ENCODE results near the gene B3GNT3.

Gene B3GNT3

GRCh38 chr19:17841810-17842662, 47.1 kb downstream of the B3GNT3 start:
- peak overlapping the region; percentile 75 for H3K27ac ChIP-seq

GRCh38 chr19:17842663-17843291, 47.8 kb downstream of the B3GNT3 start:
- peak overlapping the region; percentile 75 for H3K27ac ChIP-seq
- TF ChIP-seq CTCF (conservative IDR thresholded peaks at IDR 0.05) = no peak

More at GRCh38 chr19:17841810-17842662, 47.1 kb downstream of the B3GNT3 start:
- no peak for TF ChIP-seq CTCF (conservative IDR thresholded peaks at IDR 0.05)

GRCh38 chr19:17843292-17843827, 48.4 kb downstream of the B3GNT3 start:
- TF ChIP-seq CTCF (conservative IDR thresholded peaks at IDR 0.05) = no peak
- H3K27ac ChIP-seq = peak overlapping the region; percentile 75; the same call in 1 of the 2 replicates

- no peak overlapping the region for H3K27ac ChIP-seq
- TF ChIP-seq CTCF (conservative IDR thresholded peaks at IDR 0.05) = no peak
Observed at GRCh38 chr19:17843908-17844490, 49.1 kb downstream of the B3GNT3 start.

- no peak for TF ChIP-seq CTCF (conservative IDR thresholded peaks at IDR 0.05)
- no peak overlapping the region for H3K27ac ChIP-seq
Observed at GRCh38 chr19:17846146-17846545, 51.2 kb downstream of the B3GNT3 start.

GRCh38 chr19:17847538-17848366, 52.8 kb downstream of the B3GNT3 start, which contains the start of gene JAK3:
Gene JAK3, minus strand, starts transcription at chr19:17847982. Its CDS starts 3,565 bp downstream, at chr19:17844417.
- H3K27ac ChIP-seq = no peak within 1 kb of the TSS
- TF ChIP-seq CTCF (conservative IDR thresholded peaks at IDR 0.05) = no peak
